Right cardiac atrium (tissue), 5 donors: Measurements from ENCODE around the gene PCGF1. TPM values are rescaled to one million over a fixed set of nuclear protein-coding genes. Genes with fewer than 3 reads are reported as not detected.

Experiments used
- ATAC-seq, 2 donors: fragments of 200-7000 bp; cut with Tn5 transposase; one replicate each; pipeline versions ENCODE4 v1.8.0 to v1.9.1; 2020; ENCODE audit warnings: moderate library complexity in 2 of 2, mild to moderate bottlenecking in 1 of 2
- DNase-seq, 3 donors: peaks; one replicate each; pipeline ENCODE4 v3.0.0-alpha.2; 2020
- H3K27ac ChIP-seq: one replicate; pipeline ENCODE4 v1.5.1; 2013; ENCODE audit warnings: mild to moderate bottlenecking, low read length, control low read depth, moderate library complexity
- H3K27me3 ChIP-seq: one replicate; pipeline ENCODE4 v1.6.1; 2013; ENCODE audit not compliant: control insufficient read depth, insufficient read depth
- H3K4me1 ChIP-seq: one replicate; pipeline ENCODE4 v1.6.1; 2013; ENCODE audit warnings: low read length; ENCODE audit not compliant: control insufficient read depth, insufficient read depth
- H3K4me3 ChIP-seq: one replicate; pipeline ENCODE4 v1.5.1; 2013; ENCODE audit warnings: low read length, control low read depth
- H3K9me3 ChIP-seq: one replicate; pipeline ENCODE4 v1.6.1; 2013; ENCODE audit warnings: low read length; ENCODE audit not compliant: control insufficient read depth
- WGBS: extraction: QIAGEN DNeasy Blood & Tissue Kit; methylation state at CpG from one replicate; pipeline ENCODE4 v1.1.7; 2013; 5-methylcytosine and 5-hydroxymethylcytosine counted together
- intact Hi-C, 4 donors: fragments of 100-400 bp; cut with DNase I; formaldehyde crosslinking; loops; one replicate each; pipeline versions ENCODE4 v1.11.0 to v1.14.0; 2022 to 2023
- polyA plus RNA-seq: library from polyadenylated mRNA; stranded (reverse); fragments of 200-250 nt; gene quantifications from one replicate; pipeline ENCODE4 v1.2.3, GENCODE V29; 2013
- total RNA-seq, 4 donors: library from RNA; stranded (reverse); fragmentation: NEBNext Ultra II Directional; extraction: Animal tissue kit (Norgen Biotek cat#: 25700); gene quantifications; one replicate each; pipeline ENCODE4 v1.2.1, GENCODE V29; 2021
- donor health status: healthy with polysubstance abuse.
- donor health status: DM: no; HTN: yes; CAD: no.
- donor health status: DM: no; HTN: no; CAD: no.
- donor health status: DM: no; HTN: yes; CAD: no; lungs with severe emphysema.
- donor health status: DM: yes; HTN: yes; CAD: no.

The PCGF1 gene
- total and polyA plus RNA-seq, 5 donors: 20.5 to 38.7 (median 22.4) TPM

- intact Hi-C loops: no loop called here
- ATAC-seq: no peak
- H3K27ac ChIP-seq: no peak within 1 kb of the TSS
- peaks cover 2% of the 10 kb centered on the region for H3K4me1 ChIP-seq
- WGBS: 4% methylated on average over 82 of the region's 82 CpGs
- peak in 1 of 3 donors; percentile 44 for DNase-seq
- H3K27me3 ChIP-seq: no peaks in the 10 kb centered on the region
- no peaks in the 10 kb centered on the region for H3K9me3 ChIP-seq
- H3K4me3 ChIP-seq: no peak within 1 kb of the TSS
These were observed 7.1 kb upstream of the PCGF1 start, which contains the start of gene TLX2 for GRCh38 chr2:74514368-74515270. Gene TLX2 (plus strand): TSS chr2:74514450. CDS start chr2:74514807, 357 bp downstream.

- WGBS: 5% methylated on average over 52 of the region's 52 CpGs
- Histone ChIP-seq H3K4me3 (no peak overlapping the region), H3K27me3 (no peaks in the 10 kb centered on the region), H3K4me1 (peaks cover 2% of the 10 kb centered on the region), H3K9me3 (no peaks in the 10 kb centered on the region), H3K27ac (no peak overlapping the region)
- DNase-seq (peak in 1 of 3 donors; percentile 36), ATAC-seq (no peak)
- intact Hi-C loops: no loop called here
These were observed 6.3 kb upstream of the PCGF1 start for GRCh38 chr2:74513605-74514367.

GRCh38 chr2:74512744-74513604, 5.5 kb upstream of the PCGF1 start:
- Histone ChIP-seq H3K27me3 (no peaks in the 10 kb centered on the region), H3K4me3 (no peak overlapping the region), H3K9me3 (no peaks in the 10 kb centered on the region), H3K27ac (no peak overlapping the region), H3K4me1 (peaks cover 4% of the 10 kb centered on the region)
- ATAC-seq: no peak
- WGBS: 8% methylated on average over 36 of the region's 36 CpGs
- intact Hi-C loops: no loop called here
- peak in 1 of 3 donors; percentile 23 for DNase-seq

- ATAC-seq: no peak
- H3K27me3 ChIP-seq: no peaks in the 10 kb centered on the region
- intact Hi-C loops: no loop called here
These were observed 3.9 kb upstream of the PCGF1 start for GRCh38 chr2:74511104-74511989.

DNA sequence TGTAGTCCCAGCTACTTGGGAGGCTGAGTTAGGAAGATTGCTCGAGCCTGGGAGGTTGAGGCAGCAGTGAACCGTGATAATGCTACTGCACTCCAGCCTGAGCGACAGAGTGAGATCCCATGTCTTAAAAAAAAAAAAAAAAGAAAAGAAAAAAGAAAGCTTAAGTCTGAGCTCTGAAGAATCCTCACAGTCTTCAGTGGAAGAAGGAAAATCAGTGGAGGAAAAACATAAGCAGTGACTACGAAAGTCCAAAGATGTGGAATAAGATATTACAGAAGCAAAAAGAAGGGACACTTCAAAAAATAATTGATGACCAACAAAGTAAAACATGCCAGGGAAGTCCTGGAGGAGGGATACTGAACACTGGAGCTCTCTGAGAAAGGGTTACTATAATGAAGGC, 2.8 kb upstream of the PCGF1 start:
- no peak overlapping the region for H3K27ac ChIP-seq
- DNase-seq (no peak), ATAC-seq (no peak)
- no peaks in the 10 kb centered on the region for H3K9me3 ChIP-seq
- intact Hi-C loops: no loop called here
- H3K27me3 ChIP-seq: no peaks in the 10 kb centered on the region
- H3K4me1 ChIP-seq: peaks cover 12% of the 10 kb centered on the region
- H3K4me3 ChIP-seq: no peak overlapping the region
- WGBS: 73% methylated on average over 4 of the region's 4 CpGs

More at GRCh38 chr2:74511104-74511989, 3.9 kb upstream of the PCGF1 start:
- H3K9me3 ChIP-seq: no peaks in the 10 kb centered on the region
- peaks cover 9% of the 10 kb centered on the region for H3K4me1 ChIP-seq
- H3K27ac ChIP-seq: no peak overlapping the region
- 34% methylated on average over 11 of the region's 11 CpGs for WGBS
- H3K4me3 ChIP-seq: no peak overlapping the region
- peak in 1 of 3 donors; percentile 9 for DNase-seq

GRCh38 chr2:74507926-74508520, 528 bp upstream of the PCGF1 start:
- 13% methylated on average over 38 of the region's 38 CpGs for WGBS
- H3K27ac ChIP-seq: peak overlapping the region; percentile 44
- DNase-seq (peak in 2 of 3 donors; percentile 72 to 77), ATAC-seq (peak in 1 of 2 donors; percentile 16)
- peaks cover 11% of the 10 kb centered on the region for H3K4me1 ChIP-seq
- peak overlapping the region; percentile 69 for H3K4me3 ChIP-seq
- no peaks in the 10 kb centered on the region for H3K27me3 ChIP-seq
- H3K9me3 ChIP-seq: no peaks in the 10 kb centered on the region
- intact Hi-C loops: no loop called here

DNA sequence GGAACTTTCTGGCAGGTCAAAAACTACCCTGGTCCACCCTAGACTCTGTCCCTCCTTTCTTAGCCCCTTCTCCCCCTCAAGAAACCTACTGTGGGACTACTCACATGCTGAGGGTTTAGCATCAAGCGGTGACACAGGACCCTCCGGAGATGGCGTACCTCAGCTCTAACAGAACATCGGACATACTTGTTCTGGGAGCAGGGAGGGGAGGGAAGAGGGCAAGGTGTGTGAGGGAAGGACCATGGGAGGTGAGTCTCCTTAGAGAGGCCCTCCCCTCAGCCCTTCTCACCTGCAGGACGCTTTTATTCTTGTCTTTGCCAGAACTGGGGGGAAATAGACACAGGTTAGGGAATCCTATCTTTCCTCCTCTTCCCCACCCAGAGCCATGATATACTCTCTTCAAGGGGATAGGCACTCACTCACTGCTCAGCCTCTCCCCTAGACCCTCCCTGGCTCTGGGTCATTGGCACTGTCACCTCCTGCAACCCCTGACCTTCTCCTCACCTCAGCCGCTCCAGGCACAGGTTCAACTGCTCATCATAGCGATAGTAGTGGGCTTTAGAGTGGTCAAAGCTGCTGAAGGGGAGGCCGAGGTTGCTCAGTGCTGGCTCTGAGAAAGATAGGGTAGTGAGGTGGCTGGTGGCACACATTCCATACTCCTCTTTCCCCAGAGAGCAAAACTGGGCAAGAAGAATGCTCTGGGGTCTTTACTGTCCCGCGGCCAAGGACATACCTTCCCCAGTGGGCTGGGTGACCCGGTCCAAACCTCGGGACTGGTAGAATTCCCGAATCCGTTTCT, 1.8 kb downstream of the PCGF1 start:
- Histone ChIP-seq H3K4me3 (no peak overlapping the region), H3K27me3 (no peaks in the 10 kb centered on the region)

DNA sequence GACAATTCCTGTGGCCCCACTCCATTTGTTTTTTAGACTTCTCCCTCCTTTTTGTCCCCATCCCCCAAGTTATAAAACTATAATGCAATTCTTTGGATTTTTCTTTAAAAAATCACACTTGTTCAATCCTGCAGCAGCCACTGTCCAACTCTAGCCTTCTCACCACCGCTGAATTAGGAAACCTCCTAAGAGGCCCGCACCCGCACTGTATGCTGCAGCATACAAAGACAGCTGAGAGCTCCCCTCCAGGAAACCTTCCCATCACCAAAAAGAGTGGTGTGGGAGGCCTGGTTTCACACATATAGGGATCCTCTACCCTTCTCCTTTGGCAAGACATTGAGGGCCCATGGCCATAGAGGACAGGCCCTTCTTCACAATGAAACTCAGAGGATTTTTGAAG, 2.9 kb downstream of the PCGF1 start:
- Histone ChIP-seq H3K9me3 (no peaks in the 10 kb centered on the region), H3K4me1 (peaks cover 11% of the 10 kb centered on the region), H3K27ac (no peak overlapping the region), H3K27me3 (no peaks in the 10 kb centered on the region), H3K4me3 (no peak overlapping the region)
- 88% methylated on average over 3 of the region's 3 CpGs for WGBS
- ATAC-seq: no peak
- DNase-seq: no peak
- intact Hi-C loops: no loop called here

More for the DNA sequence above, 1.8 kb downstream of the PCGF1 start:
- no peak overlapping the region for H3K27ac ChIP-seq
- peaks cover 11% of the 10 kb centered on the region for H3K4me1 ChIP-seq
- DNase-seq (no peak), ATAC-seq (no peak)
- WGBS: 95% methylated on average over 14 of the region's 14 CpGs
- H3K9me3 ChIP-seq: no peaks in the 10 kb centered on the region
- intact Hi-C loops: no loop called here
